ENCODE data around the gene ANGPTL5.
A peak's percentile ranks its signal among the peaks of the same experiment; 100 is the strongest.
"Not testable (repeated sequence)": the region's sequence is repeated elsewhere in the genome, so short reads cannot be mapped to it uniquely, and the experiment has no call there.

Gene ANGPTL5

DNA sequence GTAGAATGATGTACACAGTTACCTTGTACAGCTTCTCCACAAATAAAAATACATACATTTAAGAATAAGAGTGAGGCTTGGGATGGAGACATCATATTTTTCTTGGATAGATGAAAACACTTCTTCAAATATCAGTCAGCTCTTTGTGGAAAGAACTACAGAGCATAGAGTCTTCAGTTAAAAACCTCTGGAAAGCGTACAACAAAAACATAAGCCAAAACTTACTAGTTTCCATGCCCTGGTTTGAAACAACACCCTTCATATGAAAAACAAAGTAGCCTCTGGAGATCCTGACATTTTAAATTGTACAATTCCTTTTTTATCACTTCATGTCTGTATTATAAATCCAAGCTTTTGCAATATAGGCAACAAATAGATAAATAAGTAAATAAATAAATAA lies 8.5 kb downstream of the ANGPTL5 start:
- no peak overlapping the region for H3K4me3 ChIP-seq (ENCODE audit: low read length)
- no peak for DNase-seq (ENCODE audit: low read depth, low spot score)

DNA sequence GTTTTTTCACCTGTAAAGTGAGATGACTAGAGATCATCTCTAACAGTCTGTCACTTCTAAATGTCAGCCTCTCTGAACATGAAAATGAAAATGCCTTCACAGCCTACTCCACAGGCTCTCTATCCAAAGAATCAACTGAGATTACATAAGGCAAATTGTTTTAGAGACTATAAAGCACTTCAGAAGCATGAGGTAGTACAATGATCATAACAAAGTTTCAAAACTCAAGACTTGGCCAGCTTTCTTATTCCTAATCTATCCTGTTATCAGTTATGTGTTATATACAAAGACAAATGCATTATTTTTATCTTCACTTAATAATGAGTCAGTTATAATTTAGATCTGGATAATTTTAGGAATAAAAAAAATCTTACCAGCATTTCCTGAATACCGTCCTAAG lies 21.8 kb downstream of the ANGPTL5 start:
- no peak for DNase-seq (ENCODE audit: low read depth, low spot score)
- no peak overlapping the region for H3K4me3 ChIP-seq (ENCODE audit: low read length)

GRCh38 chr11:101889767-101890166 lies 26.6 kb downstream of the ANGPTL5 start:
- DNase-seq (ENCODE audit: low read depth, low spot score) = no peak
- H3K4me3 ChIP-seq (ENCODE audit: low read length) = no peak overlapping the region

GRCh38 chr11:101885631-101886030 lies 30.7 kb downstream of the ANGPTL5 start:
- no peak for DNase-seq (ENCODE audit: low read depth, low spot score)
- H3K4me3 ChIP-seq (ENCODE audit: low read length) = no peak overlapping the region

DNA sequence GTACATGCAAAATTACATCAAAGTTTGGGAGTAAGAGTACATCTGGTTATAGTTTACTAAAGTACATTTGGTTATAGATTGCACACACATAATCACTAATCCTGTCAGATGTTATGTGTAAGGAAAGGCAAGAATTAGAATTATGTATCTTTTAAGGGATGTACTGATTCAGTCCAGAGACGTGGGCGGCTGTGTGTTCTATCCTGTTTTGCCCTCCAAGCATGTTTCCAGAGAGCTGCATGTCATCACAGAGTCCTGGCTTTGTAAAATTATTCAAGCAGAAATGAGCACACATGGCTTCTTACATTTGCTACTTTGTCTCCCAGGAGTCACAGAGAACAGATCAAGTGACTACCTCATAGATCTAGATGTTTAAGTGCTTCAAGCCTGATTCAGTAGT lies 34.7 kb downstream of the ANGPTL5 start:
- no peak overlapping the region for H3K4me3 ChIP-seq (ENCODE audit: low read length)
- DNase-seq (ENCODE audit: low read depth, low spot score) = no peak

DNA sequence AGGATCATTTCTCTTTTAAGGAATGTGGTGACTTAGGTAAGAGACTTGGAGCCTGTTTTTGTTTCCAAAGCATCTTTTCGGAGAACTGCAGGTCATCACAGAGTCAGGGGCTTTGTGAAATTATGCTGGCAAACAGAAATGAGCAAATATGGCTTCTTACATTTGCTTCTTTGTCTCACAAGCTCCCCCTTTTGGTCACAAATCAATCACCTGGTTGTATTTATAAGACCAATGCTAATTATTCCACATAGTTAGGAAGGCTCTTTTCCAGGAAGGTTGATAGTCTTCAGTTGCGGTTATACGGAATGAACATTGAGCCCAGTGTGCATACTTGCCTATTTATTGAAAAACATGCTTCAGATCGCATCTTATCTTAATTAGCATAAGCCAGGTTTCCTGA lies 36.1 kb downstream of the ANGPTL5 start:
- DNase-seq (ENCODE audit: low read depth, low spot score) = peak; percentile 47
- H3K4me3 ChIP-seq (ENCODE audit: low read length) = no peak overlapping the region

GRCh38 chr11:101872171-101872882 lies 44.0 kb downstream of the ANGPTL5 start:
- DNase-seq (ENCODE audit: low read depth, low spot score) = no peak
- no peak overlapping the region for H3K4me3 ChIP-seq (ENCODE audit: low read length)

DNA sequence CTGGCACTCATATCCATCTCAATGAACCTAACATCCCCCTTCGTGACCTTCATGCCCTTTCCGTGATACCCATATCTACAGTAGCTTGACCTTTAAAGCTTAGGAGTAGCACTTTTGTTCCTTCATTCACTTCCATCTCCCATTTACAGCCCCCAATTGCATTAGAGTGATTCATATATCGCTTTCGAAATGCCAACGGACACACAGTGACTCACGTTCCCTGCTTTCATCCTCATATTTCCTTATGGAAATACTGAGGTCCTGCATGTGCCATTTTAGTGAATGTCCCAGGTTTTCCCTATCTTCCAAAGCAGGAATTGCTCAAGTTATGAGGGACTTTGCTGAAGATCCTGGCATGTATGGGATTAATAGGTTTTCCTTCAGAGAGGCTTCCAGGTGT lies 45.8 kb downstream of the ANGPTL5 start:
- no peak overlapping the region for H3K4me3 ChIP-seq (ENCODE audit: low read length)
- no peak for DNase-seq (ENCODE audit: low read depth, low spot score)

- no peak overlapping the region for H3K4me3 ChIP-seq (ENCODE audit: low read length)
- DNase-seq (ENCODE audit: low read depth, low spot score) = no peak
Measured at GRCh38 chr11:101867951-101868350, 48.4 kb downstream of the ANGPTL5 start.

- DNase-seq (ENCODE audit: low read depth, low spot score) = no peak
- no peak overlapping the region for H3K4me3 ChIP-seq (ENCODE audit: low read length)
Measured at GRCh38 chr11:101866619-101867491, 49.5 kb downstream of the ANGPTL5 start.

GRCh38 chr11:101864098-101864497 lies 52.2 kb downstream of the ANGPTL5 start:
- no peak overlapping the region for H3K4me3 ChIP-seq (ENCODE audit: low read length)
- no peak for DNase-seq (ENCODE audit: low read depth, low spot score)

- DNase-seq (ENCODE audit: low read depth, low spot score) = no peak
- H3K4me3 ChIP-seq (ENCODE audit: low read length) = no peak overlapping the region
Measured at GRCh38 chr11:101863361-101863760, 53.0 kb downstream of the ANGPTL5 start.

- DNase-seq (ENCODE audit: low read depth, low spot score) = no peak
Measured at GRCh38 chr11:101862391-101863233, 53.7 kb downstream of the ANGPTL5 start.

DNA sequence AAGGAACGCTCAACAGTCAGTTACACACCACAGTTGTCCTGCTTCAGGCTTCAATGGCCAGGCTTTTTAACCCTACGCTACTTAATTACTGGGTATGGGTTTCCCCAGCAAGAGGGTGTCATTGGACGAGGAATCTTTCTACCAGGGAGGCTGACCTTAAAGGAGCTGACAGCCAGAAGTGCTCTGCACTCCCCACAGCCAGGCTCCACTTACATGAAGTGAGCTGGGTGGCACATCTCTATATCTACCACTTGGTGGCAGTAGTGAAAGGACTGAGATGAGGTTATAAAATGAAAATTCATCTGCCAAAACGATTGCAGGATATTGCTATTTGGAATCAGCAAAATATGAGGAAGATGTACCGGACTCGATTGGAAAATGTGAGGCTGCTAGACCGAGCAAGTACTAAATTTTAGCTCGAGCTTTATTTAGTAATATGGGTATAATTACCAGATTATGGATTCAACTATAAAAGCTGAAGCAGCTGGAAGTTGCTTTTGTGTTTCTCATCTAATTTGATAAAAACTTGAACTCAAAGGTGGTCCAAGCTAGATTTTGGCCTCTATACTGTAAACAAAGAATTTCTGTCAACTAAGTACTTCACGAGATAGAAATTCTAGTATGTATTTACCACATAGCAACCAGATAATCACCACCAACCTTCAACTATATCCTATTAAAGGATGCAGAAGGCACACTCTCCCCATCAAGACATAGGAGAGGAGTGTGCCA lies 55.5 kb downstream of the ANGPTL5 start:
- DNase-seq (ENCODE audit: low read depth, low spot score) = peak; percentile 39
- no peak overlapping the region for H3K4me3 ChIP-seq (ENCODE audit: low read length)

More at GRCh38 chr11:101862391-101863233, 53.7 kb downstream of the ANGPTL5 start:
- no peak overlapping the region for H3K4me3 ChIP-seq (ENCODE audit: low read length)

GRCh38 chr11:101852260-101852659 lies 64.1 kb downstream of the ANGPTL5 start:
- H3K4me3 ChIP-seq (ENCODE audit: low read length); DNase-seq (ENCODE audit: low read depth, low spot score): not testable (repeated sequence)

DNA sequence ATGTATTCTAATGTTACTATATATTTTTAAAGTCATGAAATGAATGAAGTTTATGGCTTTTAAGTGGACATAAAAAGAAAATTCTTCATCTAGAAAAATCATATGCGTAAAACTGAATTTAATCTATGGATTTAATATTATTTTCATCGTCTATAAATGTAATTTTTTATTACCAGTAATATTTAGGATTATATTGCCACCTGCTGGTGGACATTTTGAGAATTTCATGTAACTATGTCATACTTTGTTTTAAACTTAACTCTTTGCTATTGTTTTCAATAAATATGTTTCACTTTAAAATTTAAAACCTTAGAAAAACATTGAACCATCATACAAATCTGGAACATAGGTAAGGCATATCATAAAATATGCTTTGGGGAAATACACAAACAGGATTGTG lies 68.1 kb downstream of the ANGPTL5 start:
- no peak overlapping the region for H3K4me3 ChIP-seq (ENCODE audit: low read length)
- DNase-seq (ENCODE audit: low read depth, low spot score) = peak; percentile 18

DNA sequence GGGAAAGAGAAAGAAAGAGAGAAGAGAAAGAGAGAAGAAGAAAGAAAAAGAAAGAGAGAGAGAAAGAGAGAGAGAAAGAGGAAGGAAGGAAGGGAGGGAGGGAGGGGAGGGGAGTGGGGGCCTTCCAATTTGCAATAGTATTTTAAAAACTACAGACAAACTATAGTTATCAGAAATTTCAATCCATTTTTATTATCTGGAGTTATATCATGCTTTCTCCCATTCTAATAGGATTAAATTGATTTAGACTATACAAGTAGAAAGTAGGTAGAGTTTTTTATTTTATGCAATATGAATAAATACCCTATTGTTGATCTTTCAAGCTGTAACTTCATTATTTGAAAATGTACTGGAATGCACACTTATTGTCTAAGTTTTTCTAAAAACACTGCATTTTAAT lies 71.7 kb downstream of the ANGPTL5 start:
- no peak overlapping the region for H3K4me3 ChIP-seq (ENCODE audit: low read length)

GRCh38 chr11:101840704-101841103 lies 75.6 kb downstream of the ANGPTL5 start:
- H3K4me3 ChIP-seq (ENCODE audit: low read length) = no peak overlapping the region
- no peak for DNase-seq (ENCODE audit: low read depth, low spot score)

More for the DNA sequence above, 71.7 kb downstream of the ANGPTL5 start:
- no peak for DNase-seq (ENCODE audit: low read depth, low spot score)
